Mucosa of rectum (tissue), 2 donors: ENCODE measurements around the gene CDK5RAP3.

Source experiments
- H3K27ac ChIP-seq, 2 donors: one replicate each; pipeline ENCODE4 v1.7.0; 2013; ENCODE audit warnings: inconsistent platforms in 2 of 2, low read depth in 2 of 2, low read length in 2 of 2
- H3K27me3 ChIP-seq, 2 donors: one replicate each; pipeline ENCODE4 v1.7.0; 2013; ENCODE audit warnings: low read length in 2 of 2; ENCODE audit not compliant: control insufficient read depth in 2 of 2, insufficient read depth in 2 of 2
- H3K36me3 ChIP-seq, 2 donors: one replicate each; pipeline ENCODE4 v1.7.0; 2013; ENCODE audit warnings: low read length in 2 of 2; ENCODE audit not compliant: control insufficient read depth in 2 of 2, insufficient read depth in 2 of 2
- H3K4me1 ChIP-seq, 2 donors: one replicate each; pipeline ENCODE4 v1.7.0; 2013; ENCODE audit warnings: low read length in 2 of 2, mild to moderate bottlenecking in 1 of 2; ENCODE audit not compliant: control insufficient read depth in 2 of 2, insufficient read depth in 2 of 2
- H3K4me3 ChIP-seq, 2 donors: one replicate each; pipeline ENCODE4 v1.7.0; 2013; ENCODE audit warnings: low read length in 2 of 2
- H3K9ac ChIP-seq, 2 donors: one replicate each; pipeline ENCODE4 v1.7.0; 2013; ENCODE audit warnings: low read length in 2 of 2, low read depth in 1 of 2, mild to moderate bottlenecking in 1 of 2
- H3K9me3 ChIP-seq, 2 donors: one replicate each; pipeline ENCODE4 v1.7.0; 2013; ENCODE audit warnings: low read length in 2 of 2; ENCODE audit not compliant: control insufficient read depth in 2 of 2
- donor health status: healthy.
- donor health status: Normal muscosa, but diverticular disease.

Gene CDK5RAP3

GRCh38 chr17:47935961-47936360 is 35.0 kb upstream of the CDK5RAP3 start:
- Histone ChIP-seq H3K27ac (no peak overlapping the region), H3K4me3 (no peak overlapping the region), H3K9ac (no peak overlapping the region), H3K9me3 (no peaks in the 10 kb centered on the region), H3K4me1 (peaks cover 2 to 3% of the 10 kb centered on the region in 2 donors), H3K27me3 (no peaks in the 10 kb centered on the region), H3K36me3 (no peaks in the 10 kb centered on the region)

GRCh38 chr17:47937941-47938340 is 33.0 kb upstream of the CDK5RAP3 start:
- Histone ChIP-seq H3K36me3 (no peaks in the 10 kb centered on the region), H3K9me3 (no peaks in the 10 kb centered on the region), H3K27ac (no peak overlapping the region), H3K4me1 (peaks cover 14% of the 10 kb centered on the region in 2 donors), H3K27me3 (no peaks in the 10 kb centered on the region), H3K9ac (no peak overlapping the region), H3K4me3 (no peak overlapping the region)

- H3K27ac ChIP-seq = peak within 1 kb of the TSS; percentile 63 to 86
Measured at GRCh38 chr17:47941246-47942095, 29.4 kb upstream of the CDK5RAP3 start, which contains the start of gene PNPO. Gene PNPO (plus strand): TSS chr17:47941571. CDS start chr17:47941676, 105 bp downstream.

GRCh38 chr17:47942096-47942510 is 28.8 kb upstream of the CDK5RAP3 start:
- Histone ChIP-seq H3K36me3 (peaks cover 0 to 7% of the 10 kb centered on the region in 2 donors), H3K9ac (peak overlapping the region; percentile 86 to 96), H3K27ac (peak overlapping the region in 1 of 2 donors; percentile 86), H3K9me3 (no peaks in the 10 kb centered on the region), H3K4me3 (peak overlapping the region; percentile 78 to 88), H3K27me3 (no peaks in the 10 kb centered on the region), H3K4me1 (peaks cover 32 to 36% of the 10 kb centered on the region in 2 donors)

More at GRCh38 chr17:47941246-47942095, 29.4 kb upstream of the CDK5RAP3 start, which contains the start of gene PNPO:
- H3K36me3 ChIP-seq = peaks cover 0 to 7% of the 10 kb centered on the region in 2 donors
- peaks cover 26 to 33% of the 10 kb centered on the region in 2 donors for H3K4me1 ChIP-seq
- no peaks in the 10 kb centered on the region for H3K9me3 ChIP-seq
- peak within 1 kb of the TSS; percentile 78 to 88 for H3K4me3 ChIP-seq
- H3K27me3 ChIP-seq = no peaks in the 10 kb centered on the region
- H3K9ac ChIP-seq = peak within 1 kb of the TSS; percentile 86 to 96

- Histone ChIP-seq H3K27ac (peak overlapping the region in 1 of 2 donors; percentile 86), H3K36me3 (peaks cover 0 to 7% of the 10 kb centered on the region in 2 donors), H3K4me1 (peaks cover 32 to 36% of the 10 kb centered on the region in 2 donors), H3K9me3 (no peaks in the 10 kb centered on the region), H3K9ac (peak overlapping the region; percentile 86 to 96), H3K27me3 (no peaks in the 10 kb centered on the region), H3K4me3 (peak overlapping the region; percentile 78 to 88)
Measured at GRCh38 chr17:47942568-47942967, 28.3 kb upstream of the CDK5RAP3 start.

- peaks cover 14 to 16% of the 10 kb centered on the region in 2 donors for H3K36me3 ChIP-seq
- H3K4me3 ChIP-seq = no peak overlapping the region
- H3K9me3 ChIP-seq = no peaks in the 10 kb centered on the region
- peak overlapping the region; percentile 66 to 68 for H3K27ac ChIP-seq
- peak overlapping the region in 1 of 2 donors; percentile 54 for H3K9ac ChIP-seq
- H3K4me1 ChIP-seq = peaks cover 51 to 54% of the 10 kb centered on the region in 2 donors
- H3K27me3 ChIP-seq = no peaks in the 10 kb centered on the region
Measured at GRCh38 chr17:47945080-47945479, 25.8 kb upstream of the CDK5RAP3 start.

GRCh38 chr17:47945529-47946508 is 25.1 kb upstream of the CDK5RAP3 start:
- peak overlapping the region; percentile 8 to 54 for H3K9ac ChIP-seq
- H3K9me3 ChIP-seq = no peaks in the 10 kb centered on the region
- peak overlapping the region; percentile 66 to 68 for H3K27ac ChIP-seq
- H3K36me3 ChIP-seq = peaks cover 18 to 21% of the 10 kb centered on the region in 2 donors
- H3K4me3 ChIP-seq = no peak overlapping the region
- no peaks in the 10 kb centered on the region for H3K27me3 ChIP-seq
- H3K4me1 ChIP-seq = peaks cover 56 to 59% of the 10 kb centered on the region in 2 donors

- H3K4me1 ChIP-seq = peaks cover 58 to 61% of the 10 kb centered on the region in 2 donors
- H3K27me3 ChIP-seq = no peaks in the 10 kb centered on the region
- peak overlapping the region; percentile 5 to 32 for H3K9ac ChIP-seq
- no peak overlapping the region for H3K4me3 ChIP-seq
- peaks cover 21% of the 10 kb centered on the region in 2 donors for H3K36me3 ChIP-seq
- H3K9me3 ChIP-seq = no peaks in the 10 kb centered on the region
- peak overlapping the region; percentile 66 to 68 for H3K27ac ChIP-seq
Measured at GRCh38 chr17:47946516-47946915, 24.4 kb upstream of the CDK5RAP3 start.

GRCh38 chr17:47946929-47947397 is 23.9 kb upstream of the CDK5RAP3 start:
- H3K4me1 ChIP-seq = peaks cover 60 to 62% of the 10 kb centered on the region in 2 donors
- H3K27ac ChIP-seq = peak overlapping the region; percentile 66 to 68
- H3K27me3 ChIP-seq = no peaks in the 10 kb centered on the region
- no peak overlapping the region for H3K4me3 ChIP-seq
- no peaks in the 10 kb centered on the region for H3K9me3 ChIP-seq
- H3K9ac ChIP-seq = peak overlapping the region in 1 of 2 donors; percentile 5
- peaks cover 21 to 23% of the 10 kb centered on the region in 2 donors for H3K36me3 ChIP-seq
